Glutamatergic neuron (in vitro differentiated cells): ENCODE measurements around the gene C16orf86. TPM values are rescaled to one million over a fixed set of nuclear protein-coding genes. Genes with fewer than 3 reads are reported as not detected.

Experiments
- DNase-seq: peaks from one replicate; pipeline ENCODE4 v3.0.0; 2022
- H3K27ac Mint-ChIP-seq: one replicate; pipeline ENCODE4 v1.8.0; 2020; ENCODE audit warnings: mild to moderate bottlenecking, mixed read lengths, inconsistent platforms; ENCODE audit not compliant: unreplicated experiment
- H3K27me3 Mint-ChIP-seq: one replicate; pipeline ENCODE4 v1.8.0; 2020; ENCODE audit warnings: mild to moderate bottlenecking, moderate library complexity, mixed read lengths, inconsistent platforms; ENCODE audit not compliant: unreplicated experiment
- H3K36me3 Mint-ChIP-seq: one replicate; pipeline ENCODE4 v1.8.0; 2020; ENCODE audit warnings: mild to moderate bottlenecking, mixed read lengths, inconsistent platforms; ENCODE audit not compliant: unreplicated experiment
- H3K4me1 Mint-ChIP-seq: one replicate; pipeline ENCODE4 v1.8.0; 2020; ENCODE audit warnings: mild to moderate bottlenecking, low read depth, mixed read lengths, inconsistent platforms; ENCODE audit not compliant: unreplicated experiment
- H3K4me3 Mint-ChIP-seq: one replicate; pipeline ENCODE4 v1.8.0; 2020; ENCODE audit warnings: mild to moderate bottlenecking, mixed read lengths, inconsistent platforms; ENCODE audit not compliant: unreplicated experiment
- H3K9me3 Mint-ChIP-seq: one replicate; pipeline ENCODE4 v1.8.0; 2020; ENCODE audit warnings: mild to moderate bottlenecking, moderate library complexity, mixed read lengths, inconsistent platforms; ENCODE audit not compliant: unreplicated experiment
- total RNA-seq: library from RNA; stranded (reverse); fragmentation: NEBNext Ultra II Directional; extraction: Animal tissue kit (Norgen Biotek cat#: 25700); gene quantifications from one replicate; pipeline ENCODE4 v1.2.1, GENCODE V29; 2021; ENCODE audit not compliant: unreplicated experiment
- TF ChIP-seq, protein P1 (sequence below): fragments of 200-600 bp; sonication (generic); IDR thresholded peaks from one replicate; pipeline ENCODE4 v1.5.0; 2021; ENCODE audit not compliant: partially characterized antibody, unreplicated experiment

Gene C16orf86
- total RNA-seq, 1 donor from 2014 or later = 3.4 TPM

- H3K4me1 Mint-ChIP-seq = peaks cover 2% of the 10 kb centered on the region
- H3K9me3 Mint-ChIP-seq = peaks cover 13% of the 10 kb centered on the region
- H3K36me3 Mint-ChIP-seq = peaks cover 16% of the 10 kb centered on the region
- no peak overlapping the region for H3K27ac Mint-ChIP-seq
- peaks cover 28% of the 10 kb centered on the region for H3K27me3 Mint-ChIP-seq
- H3K4me3 Mint-ChIP-seq = peak overlapping the region; percentile 94
- DNase-seq = peak; percentile 62
- TF ChIP-seq, protein P1, sequence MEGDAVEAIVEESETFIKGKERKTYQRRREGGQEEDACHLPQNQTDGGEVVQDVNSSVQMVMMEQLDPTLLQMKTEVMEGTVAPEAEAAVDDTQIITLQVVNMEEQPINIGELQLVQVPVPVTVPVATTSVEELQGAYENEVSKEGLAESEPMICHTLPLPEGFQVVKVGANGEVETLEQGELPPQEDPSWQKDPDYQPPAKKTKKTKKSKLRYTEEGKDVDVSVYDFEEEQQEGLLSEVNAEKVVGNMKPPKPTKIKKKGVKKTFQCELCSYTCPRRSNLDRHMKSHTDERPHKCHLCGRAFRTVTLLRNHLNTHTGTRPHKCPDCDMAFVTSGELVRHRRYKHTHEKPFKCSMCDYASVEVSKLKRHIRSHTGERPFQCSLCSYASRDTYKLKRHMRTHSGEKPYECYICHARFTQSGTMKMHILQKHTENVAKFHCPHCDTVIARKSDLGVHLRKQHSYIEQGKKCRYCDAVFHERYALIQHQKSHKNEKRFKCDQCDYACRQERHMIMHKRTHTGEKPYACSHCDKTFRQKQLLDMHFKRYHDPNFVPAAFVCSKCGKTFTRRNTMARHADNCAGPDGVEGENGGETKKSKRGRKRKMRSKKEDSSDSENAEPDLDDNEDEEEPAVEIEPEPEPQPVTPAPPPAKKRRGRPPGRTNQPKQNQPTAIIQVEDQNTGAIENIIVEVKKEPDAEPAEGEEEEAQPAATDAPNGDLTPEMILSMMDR = peak; percentile 82
Measured at GRCh38 chr16:67653128-67653788, 13.4 kb upstream of the C16orf86 start.

GRCh38 chr16:67653789-67654402 lies 12.7 kb upstream of the C16orf86 start:
- peaks cover 16% of the 10 kb centered on the region for H3K36me3 Mint-ChIP-seq
- peaks cover 28% of the 10 kb centered on the region for H3K27me3 Mint-ChIP-seq
- no peak for DNase-seq
- H3K4me3 Mint-ChIP-seq = peak overlapping the region; percentile 94
- peaks cover 13% of the 10 kb centered on the region for H3K9me3 Mint-ChIP-seq
- H3K4me1 Mint-ChIP-seq = peaks cover 2% of the 10 kb centered on the region
- TF ChIP-seq, protein P1 = no peak
- H3K27ac Mint-ChIP-seq = peak overlapping the region; percentile 86

DNA sequence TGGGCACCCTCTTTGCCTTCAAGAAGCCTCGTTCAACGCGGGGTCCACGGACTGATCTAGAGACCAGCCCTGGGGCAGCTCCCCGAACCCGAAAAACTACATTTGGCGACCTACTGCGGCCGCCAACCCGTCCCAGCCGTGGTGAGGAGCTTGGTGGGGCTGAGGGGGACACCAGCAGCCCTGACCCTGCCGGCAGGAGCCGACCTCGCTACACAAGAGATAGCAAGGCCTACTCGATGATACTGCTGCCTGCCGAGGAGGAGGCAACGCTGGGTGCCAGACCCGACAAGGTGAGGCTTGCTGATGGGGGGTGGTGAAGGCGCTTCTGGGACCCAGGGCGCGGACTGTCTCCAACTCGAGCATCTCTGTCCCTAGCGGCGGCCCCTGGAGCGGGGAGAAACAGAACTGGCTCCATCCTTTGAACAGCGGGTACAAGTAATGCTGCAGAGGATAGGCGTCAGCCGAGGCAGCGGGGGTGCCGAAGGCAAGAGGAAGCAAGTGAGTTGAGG lies 12.2 kb upstream of the C16orf86 start:
- H3K36me3 Mint-ChIP-seq = peaks cover 16% of the 10 kb centered on the region

DNA sequence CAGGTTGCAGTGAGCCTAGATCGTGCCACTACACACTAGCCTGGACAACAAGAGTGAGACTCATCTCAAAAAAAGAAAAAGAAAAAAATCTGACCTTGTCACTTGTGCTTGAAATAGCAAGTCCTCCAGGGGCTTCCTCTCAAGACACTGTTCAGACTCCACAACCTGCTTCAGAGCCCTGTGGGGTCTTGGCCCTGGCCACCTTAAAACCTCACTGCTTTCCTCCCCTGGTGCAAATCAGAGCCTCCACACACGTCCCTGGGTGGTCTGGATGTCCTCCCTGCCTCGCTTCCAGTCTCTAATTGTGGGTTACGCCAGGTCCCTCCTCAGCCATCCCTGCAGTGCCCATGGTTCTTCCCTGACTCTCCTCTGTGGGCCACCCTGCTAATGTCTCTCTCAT lies 11.3 kb upstream of the C16orf86 start:
- peaks cover 13% of the 10 kb centered on the region for H3K9me3 Mint-ChIP-seq
- H3K4me3 Mint-ChIP-seq = peak overlapping the region; percentile 64
- peaks cover 10% of the 10 kb centered on the region for H3K36me3 Mint-ChIP-seq
- H3K27ac Mint-ChIP-seq = no peak overlapping the region
- H3K27me3 Mint-ChIP-seq = peaks cover 23% of the 10 kb centered on the region
- peaks cover 2% of the 10 kb centered on the region for H3K4me1 Mint-ChIP-seq
- no peak for DNase-seq
- TF ChIP-seq, protein P1 = no peak

More for the DNA sequence above, 12.2 kb upstream of the C16orf86 start:
- Mint-ChIP-seq H3K4me3 (peak overlapping the region; percentile 42), H3K27me3 (peaks cover 28% of the 10 kb centered on the region), H3K27ac (no peak overlapping the region), H3K4me1 (peaks cover 2% of the 10 kb centered on the region), H3K9me3 (peaks cover 15% of the 10 kb centered on the region)
- TF ChIP-seq, protein P1 = no peak
- no peak for DNase-seq

DNA sequence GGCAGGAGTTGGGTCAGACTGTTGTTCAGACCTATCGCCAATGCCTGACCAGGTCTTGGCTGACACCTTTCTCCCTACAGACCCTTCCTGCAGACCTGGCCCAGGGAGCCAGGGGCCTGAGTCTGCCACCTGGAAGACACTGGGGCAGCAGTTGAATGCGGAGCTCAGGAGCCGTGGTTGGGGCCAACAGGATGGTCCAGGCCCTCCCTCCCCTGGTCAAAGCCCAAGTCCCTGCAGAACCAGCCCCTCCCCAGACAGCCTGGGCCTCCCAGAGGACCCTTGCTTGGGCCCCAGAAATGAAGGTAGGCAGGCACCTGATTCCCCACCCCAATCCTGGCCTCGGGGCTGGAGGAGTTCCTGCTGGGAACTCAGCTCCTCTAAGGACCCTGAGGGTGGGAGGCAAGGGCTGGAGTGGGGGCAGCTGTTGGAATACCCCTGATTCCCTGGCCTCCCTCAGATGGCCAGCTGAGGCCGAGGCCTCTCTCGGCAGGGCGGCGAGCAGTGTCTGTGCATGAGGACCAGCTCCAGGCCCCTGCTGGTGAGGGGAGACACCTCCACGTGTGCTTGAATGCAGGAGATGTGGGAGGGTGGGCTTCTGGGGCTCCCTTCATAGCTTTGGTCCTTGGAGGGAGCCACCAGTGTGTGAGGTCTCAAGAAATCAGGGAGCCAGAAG lies 10.1 kb upstream of the C16orf86 start:
- peaks cover 5% of the 10 kb centered on the region for H3K36me3 Mint-ChIP-seq
- TF ChIP-seq, protein P1 = no peak
- peaks cover 9% of the 10 kb centered on the region for H3K9me3 Mint-ChIP-seq
- H3K4me1 Mint-ChIP-seq = peaks cover 2% of the 10 kb centered on the region
- no peak for DNase-seq
- H3K27ac Mint-ChIP-seq = no peak overlapping the region
- H3K27me3 Mint-ChIP-seq = peaks cover 20% of the 10 kb centered on the region
- no peak overlapping the region for H3K4me3 Mint-ChIP-seq
